B cell (primary cell): ENCODE results near the gene GSX1. TPM values are rescaled to one million over a fixed set of nuclear protein-coding genes. Genes with fewer than 3 reads are reported as not detected.

Experiments used
- ATAC-seq: fragments of 200-7000 bp; cut with Tn5 transposase; one replicate; pipeline ENCODE4 v1.10.0; 2021; ENCODE audit warnings: low read depth, mild to moderate bottlenecking, moderate number of reproducible peaks, moderate library complexity
- CTCF ChIA-PET: fragments of 350-600 bp; sonication (Branson Sonifier 250); formaldehyde crosslinking; loops from one replicate; lab custom pipeline; 2021; ENCODE audit warnings: antibody characterized with exemption, inconsistent platforms; lab: Charles Lee
- POLR2A ChIA-PET: fragments of 350-600 bp; sonication (Branson Sonifier 250); formaldehyde crosslinking; loops from one replicate; lab custom pipeline; 2021; ENCODE audit warnings: antibody characterized with exemption; lab: Charles Lee
- DNase-seq: peaks from one replicate; pipeline ENCODE4 v3.0.0; 2013
- H2AFZ ChIP-seq: 2 replicates; pipeline ENCODE4 v1.6.1; 2012; ENCODE audit warnings: mild to moderate bottlenecking, low read depth, low read length; ENCODE audit not compliant: insufficient read depth, poor library complexity, severe bottlenecking
- H3K27ac ChIP-seq, 2 donors: 1 replicate in 1 of 2; 2 replicates in 1 of 2; pipeline ENCODE4 v1.5.1; 2012 to 2013; ENCODE audit warnings: low read length in 2 of 2, mild to moderate bottlenecking in 2 of 2, moderate library complexity in 1 of 2
- H3K27me3 ChIP-seq, 4 experiments: fragments of 200-600 bp in 1 of 4; sonication (generic) in 1 of 4; replicated peaks in 1 of 4; 1 replicate in 2 of 4; 2 replicates in 2 of 4; pipeline versions ENCODE4 v1.6.1 to v1.7.0; 2013 to 2016; ENCODE audit warnings: low read length in 3 of 4, mild to moderate bottlenecking in 2 of 4, mixed read lengths in 1 of 4, moderate library complexity in 1 of 4; ENCODE audit not compliant: insufficient read depth in 4 of 4, control insufficient read depth in 3 of 4; ENCODE audit errors: control extremely low read depth in 1 of 4
- H3K36me3 ChIP-seq, 2 experiments: replicated peaks in 1 of 2; 1 replicate in 1 of 2; 2 replicates in 1 of 2; pipeline versions ENCODE4 v1.6.1 to v1.7.1; 2013; ENCODE audit warnings: low read length in 1 of 2; ENCODE audit not compliant: insufficient read depth in 2 of 2, control insufficient read depth in 1 of 2; ENCODE audit errors: control extremely low read depth in 1 of 2, extremely low read depth in 1 of 2
- H3K4me1 ChIP-seq, 2 donors: fragments of 200-600 bp in 1 of 2; sonication (generic) in 1 of 2; 1 replicate in 1 of 2; 2 replicates in 1 of 2; pipeline versions ENCODE4 v1.5.1 to v1.6.1; 2013 to 2017; ENCODE audit warnings: low read length in 2 of 2; ENCODE audit not compliant: control insufficient read depth in 2 of 2, insufficient read depth in 2 of 2
- H3K4me2 ChIP-seq: replicated peaks from 2 replicates; pipeline ENCODE3; 2012; ENCODE audit warnings: mild to moderate bottlenecking, low read depth, low read length; ENCODE audit not compliant: poor library complexity, severe bottlenecking
- H3K4me3 ChIP-seq, 5 experiments: fragments of 200-600 bp in 1 of 5; sonication (generic) in 1 of 5; 1 replicate in 3 of 5; 2 replicates in 2 of 5; pipeline versions ENCODE4 v1.5.1 to v1.7.0; 2011 to 2016; ENCODE audit warnings: low read length in 4 of 5, mild to moderate bottlenecking in 4 of 5, low read depth in 2 of 5, control low read depth in 1 of 5, moderate library complexity in 1 of 5; ENCODE audit not compliant: insufficient read depth in 1 of 5; ENCODE audit errors: control extremely low read depth in 1 of 5, extremely low read depth in 1 of 5
- H3K79me2 ChIP-seq: fragments of 200-600 bp; sonication (generic); one replicate; pipeline ENCODE4 v1.6.0; 2016; ENCODE audit warnings: low read length; ENCODE audit not compliant: control insufficient read depth, insufficient read depth
- H3K9ac ChIP-seq: fragments of 200-600 bp; sonication (generic); 2 replicates; pipeline ENCODE4 v1.6.1; 2017; ENCODE audit warnings: mild to moderate bottlenecking, low read length, moderate library complexity
- H3K9me3 ChIP-seq, 3 donors: one replicate each; pipeline versions ENCODE4 v1.6.1 to v1.7.1; 2013; ENCODE audit warnings: low read length in 2 of 3; ENCODE audit not compliant: control insufficient read depth in 2 of 3, insufficient read depth in 1 of 3; ENCODE audit errors: control extremely low read depth in 1 of 3
- H4K20me1 ChIP-seq: 2 replicates; pipeline ENCODE4 v1.6.0; 2012; ENCODE audit warnings: mild to moderate bottlenecking, low read length; ENCODE audit not compliant: insufficient read depth, control insufficient read depth, poor library complexity, severe bottlenecking
- H3K27ac Mint-ChIP-seq: one replicate; pipeline ENCODE4 v1.8.0; 2021; ENCODE audit warnings: mixed read lengths
- H3K27me3 Mint-ChIP-seq: one replicate; pipeline ENCODE4 v1.8.0; 2021; ENCODE audit warnings: mixed read lengths
- H3K4me1 Mint-ChIP-seq: one replicate; pipeline ENCODE4 v1.8.0; 2021; ENCODE audit warnings: mixed read lengths
- H3K4me3 Mint-ChIP-seq: one replicate; pipeline ENCODE4 v1.8.0; 2021; ENCODE audit warnings: mixed read lengths
- H3K9me3 Mint-ChIP-seq: one replicate; pipeline ENCODE4 v1.8.0; 2022; ENCODE audit warnings: mixed read lengths; ENCODE audit not compliant: insufficient read depth
- CTCF ChIP-seq: fragments of 200-600 bp; IDR thresholded peaks from one replicate; pipeline ENCODE4 v1.8.0; 2022; ENCODE audit warnings: antibody characterized with exemption, mild to moderate bottlenecking
- EZH2 ChIP-seq: IDR thresholded peaks from 2 replicates; pipeline ENCODE4 v1.6.1; 2012; ENCODE audit warnings: borderline replicate concordance, low read depth, mild to moderate bottlenecking, moderate library complexity, low read length; ENCODE audit not compliant: insufficient read depth, poor library complexity, severe bottlenecking
- WGBS: methylation state at CpG from one replicate; pipeline ENCODE4 v1.1.5; 2013; ENCODE audit warnings: missing lambda C conversion rate; ENCODE audit not compliant: insufficient coverage; 5-methylcytosine and 5-hydroxymethylcytosine counted together
- intact Hi-C: fragments of 100-400 bp; cut with micrococcal nuclease; formaldehyde crosslinking; loops from one replicate; pipeline ENCODE4 v1.10.0; 2022
- polyA plus RNA-seq: library from polyadenylated mRNA; depleted of rRNA; stranded (reverse); fragments of >200 nt; gene quantifications from 2 replicates; pipeline ENCODE4 v1.2.3, GENCODE V29; 2012
- total RNA-seq, 2 donors: library from RNA; stranded (reverse); fragments of 120-200 nt in 1 of 2; gene quantifications; 1 replicate in 1 of 2; 2 replicates in 1 of 2; pipeline versions ENCODE4 v1.2.3 to v1.2.4, GENCODE V29; 2013 to 2022

Gene GSX1
- total and polyA plus RNA-seq, 2 donors (not counting 1 experiment from before 2014, with no cell fraction given) = not detected

- no peak overlapping the region for H3K27ac Mint-ChIP-seq
- H3K79me2 ChIP-seq = no peaks in the 10 kb centered on the region
- H3K4me1 ChIP-seq = peaks cover 0 to 8% of the 10 kb centered on the region in 2 donors
- H2AFZ ChIP-seq = no peak overlapping the region
- DNase-seq (peak; percentile 30), ATAC-seq (no peak)
- H3K36me3 ChIP-seq = no peaks in the 10 kb centered on the region
- no peak overlapping the region for H3K4me3 Mint-ChIP-seq
- H3K4me2 ChIP-seq = no peak overlapping the region
- TF ChIP-seq CTCF (no peak), EZH2 (no peak)
- H3K9me3 ChIP-seq = no peaks in the 10 kb centered on the region
- H3K27me3 ChIP-seq = peaks cover 0 to 74% (median 26%) of the 10 kb centered on the region in 4 experiments
- ChIA-PET CTCF (interaction anchor here (1.0 to 9.9 kb wide), 8 partner anchors 8 to 875 kb away, joined by 3 to 374 read pairs (median 4); no protein-coding TSS in a partner anchor), POLR2A (interaction anchor here (0.7 kb wide), 1 partner anchor 873 kb away, joined by 6 read pairs; no protein-coding TSS in a partner anchor)
- H3K4me1 Mint-ChIP-seq = peaks cover 3% of the 10 kb centered on the region
- H4K20me1 ChIP-seq = no peaks in the 10 kb centered on the region
- no peaks in the 10 kb centered on the region for H3K9me3 Mint-ChIP-seq
- WGBS = 11% methylated on average over 6 of the region's 17 CpGs
- no peak overlapping the region for H3K4me3 ChIP-seq
- peaks cover 68% of the 10 kb centered on the region for H3K27me3 Mint-ChIP-seq
- no peak overlapping the region for H3K9ac ChIP-seq
- H3K27ac ChIP-seq = no peak overlapping the region
- intact Hi-C loops = no loop called here
Measured at GRCh38 chr13:27822258-27822872, 30.1 kb downstream of the GSX1 start.

- Mint-ChIP-seq H3K4me1 (peaks cover 3% of the 10 kb centered on the region), H3K4me3 (no peak overlapping the region), H3K27ac (no peak overlapping the region), H3K27me3 (peaks cover 69% of the 10 kb centered on the region), H3K9me3 (no peaks in the 10 kb centered on the region)
- peaks cover 0 to 77% (median 26%) of the 10 kb centered on the region in 4 experiments for H3K27me3 ChIP-seq
- intact Hi-C loops = no loop called here
- H2AFZ ChIP-seq = no peak overlapping the region
- no peaks in the 10 kb centered on the region for H3K36me3 ChIP-seq
- H3K4me2 ChIP-seq = no peak overlapping the region
- H3K9me3 ChIP-seq = no peaks in the 10 kb centered on the region
- H3K4me3 ChIP-seq = no peak overlapping the region
- no peak for ATAC-seq
- 8% methylated on average over 5 of the region's 18 CpGs for WGBS
- CTCF ChIA-PET = interaction anchor here (1.0 to 9.9 kb wide), 8 partner anchors 8 to 876 kb away, joined by 3 to 374 read pairs (median 4); no protein-coding TSS in a partner anchor
- H4K20me1 ChIP-seq = no peaks in the 10 kb centered on the region
- TF ChIP-seq EZH2 (no peak), CTCF (no peak)
- no peaks in the 10 kb centered on the region for H3K79me2 ChIP-seq
- no peak overlapping the region for H3K27ac ChIP-seq
- peak; percentile 46 for DNase-seq
- POLR2A ChIA-PET = no interaction called here
- H3K9ac ChIP-seq = no peak overlapping the region
- H3K4me1 ChIP-seq = peaks cover 0 to 8% of the 10 kb centered on the region in 2 donors
Measured at GRCh38 chr13:27822873-27823311, 30.6 kb downstream of the GSX1 start.
